ENCODE data around the gene GABBR2.
"Not testable (repeated sequence)": the region's sequence is repeated elsewhere in the genome, so short reads cannot be mapped to it uniquely, and the experiment has no call there.

Gene GABBR2

DNA sequence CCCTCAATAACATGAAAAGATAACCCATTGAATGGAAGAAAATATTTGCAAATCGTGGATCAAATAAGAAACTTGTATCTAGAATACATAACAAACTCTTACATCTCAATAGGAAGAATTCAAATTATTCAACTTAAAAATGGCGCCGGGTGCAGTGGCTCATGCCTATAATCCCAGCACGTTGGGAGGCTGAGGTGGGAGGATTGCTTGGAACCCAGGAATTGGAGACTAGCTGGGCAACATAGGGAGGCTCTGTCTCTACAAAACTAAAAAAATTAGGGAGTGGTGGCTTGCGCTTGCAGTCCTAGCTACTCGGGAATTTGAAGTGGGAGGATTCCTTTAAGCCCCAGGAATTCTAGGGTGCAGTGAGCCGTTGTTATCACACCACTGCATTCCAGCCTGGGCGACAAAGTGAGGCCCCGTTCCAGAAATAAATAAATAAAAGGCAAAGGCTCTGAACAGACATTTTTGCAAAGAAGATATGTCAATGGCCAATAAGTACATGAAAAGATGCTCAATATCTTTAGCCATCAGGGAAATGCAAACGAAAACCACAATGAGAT is 431.7 kb downstream of the GABBR2 start:
- DNase-seq = no peak

DNA sequence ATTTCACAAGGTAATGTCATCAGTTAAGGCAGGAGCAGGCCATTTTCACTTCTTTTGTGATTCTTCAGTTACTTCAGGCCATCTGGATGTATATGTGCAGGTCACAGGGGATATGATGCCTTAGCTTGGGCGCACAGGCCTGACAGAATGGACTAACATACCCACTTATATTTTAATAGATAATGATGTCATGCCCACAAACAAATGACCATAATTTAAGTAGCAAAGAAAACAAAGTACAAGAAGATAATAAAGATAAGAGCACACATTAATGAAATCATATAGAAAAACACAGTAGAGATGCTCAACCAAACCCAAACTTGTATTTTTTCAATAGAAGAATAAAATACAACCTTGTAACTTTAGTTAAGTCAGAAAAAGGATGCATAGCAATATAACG is 433.6 kb downstream of the GABBR2 start:
- no peak for DNase-seq

GRCh38 chr9:98272083-98272482 is 436.7 kb downstream of the GABBR2 start:
- DNase-seq = no peak

- no peak for DNase-seq
Measured at GRCh38 chr9:98271479-98271878, 437.3 kb downstream of the GABBR2 start.

GRCh38 chr9:98270284-98270683 is 438.5 kb downstream of the GABBR2 start:
- not testable (repeated sequence) for DNase-seq

DNA sequence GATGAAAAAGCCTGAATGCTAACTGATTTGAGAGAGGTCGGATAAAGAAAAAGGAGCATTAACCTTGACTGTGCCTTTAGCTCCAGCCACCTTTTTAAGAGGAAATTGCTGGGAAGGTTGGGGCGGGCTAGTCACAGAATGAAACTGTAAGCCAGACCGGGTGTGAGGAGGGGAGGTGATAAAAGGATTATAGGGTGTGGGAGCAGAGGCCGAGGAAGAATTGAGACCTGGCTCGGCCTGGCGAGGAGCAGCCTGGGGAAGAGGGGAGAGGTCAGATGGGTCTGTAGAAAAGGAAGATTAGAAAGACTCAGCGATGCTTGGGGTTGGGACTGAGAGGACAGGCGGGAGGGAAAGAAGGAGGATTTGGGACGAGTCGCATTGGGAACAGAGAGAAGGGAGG is 439.1 kb downstream of the GABBR2 start:
- DNase-seq = not testable (repeated sequence)

GRCh38 chr9:98267556-98267955 is 441.2 kb downstream of the GABBR2 start:
- not testable (repeated sequence) for DNase-seq

DNA sequence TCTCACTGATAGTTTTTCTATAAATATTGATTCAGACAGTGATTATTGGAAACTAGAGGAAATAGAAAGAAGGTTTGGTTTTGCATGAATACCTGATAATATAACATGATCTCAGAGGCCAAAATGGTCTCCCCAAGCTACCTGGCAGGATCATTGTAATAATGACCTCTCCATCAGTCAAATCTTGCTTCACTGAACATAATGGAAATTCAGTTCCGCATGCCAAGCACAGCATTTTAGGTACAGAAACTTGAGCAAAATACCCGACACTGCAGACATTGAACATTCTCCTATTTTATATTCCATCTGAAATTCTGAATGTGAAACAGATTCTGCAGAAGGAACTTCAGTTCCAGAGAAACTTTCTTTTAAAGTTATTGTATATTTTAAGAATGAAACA is 444.2 kb downstream of the GABBR2 start:
- no peak for DNase-seq

DNA sequence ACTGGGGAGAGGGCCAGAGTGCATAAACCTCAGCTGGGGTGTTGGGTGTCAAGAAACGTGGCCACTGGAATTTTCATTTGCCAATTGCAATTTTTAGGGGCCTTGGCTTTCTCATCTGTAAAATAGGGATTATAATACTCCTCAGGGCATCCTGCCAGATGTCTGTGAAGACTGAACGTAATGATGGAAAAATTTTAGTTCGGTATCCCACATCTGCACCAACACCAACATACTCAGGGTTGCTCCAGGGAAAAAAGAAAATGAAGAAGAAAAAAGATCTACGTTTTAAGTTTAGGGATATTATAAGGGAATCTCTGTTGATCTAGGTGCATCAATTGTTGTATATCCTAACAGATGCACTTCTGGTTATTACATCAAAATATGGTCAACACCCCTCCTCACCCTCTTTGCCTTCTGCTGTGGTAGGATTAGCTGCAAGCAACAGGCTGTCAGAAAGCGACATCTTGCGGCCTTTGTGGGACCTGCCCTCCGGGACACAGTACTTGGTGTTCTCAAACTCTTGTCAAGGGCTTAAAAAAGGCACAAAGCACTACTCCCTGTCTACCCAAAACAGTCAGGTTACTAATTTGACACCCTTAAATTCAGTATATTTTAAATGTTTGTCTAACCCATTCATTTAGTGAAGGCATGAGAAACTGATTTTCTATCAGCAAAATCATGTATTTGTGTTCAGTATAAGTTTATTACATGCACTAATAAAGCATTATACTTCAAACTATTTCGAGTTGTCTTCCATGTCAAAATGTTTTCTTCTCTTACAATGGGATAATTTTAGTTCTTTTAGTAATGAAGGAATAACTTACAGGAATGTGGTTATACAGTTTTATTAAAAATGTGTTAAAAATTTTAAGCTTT is 445.0 kb downstream of the GABBR2 start:
- DNase-seq = peak; percentile 81

DNA sequence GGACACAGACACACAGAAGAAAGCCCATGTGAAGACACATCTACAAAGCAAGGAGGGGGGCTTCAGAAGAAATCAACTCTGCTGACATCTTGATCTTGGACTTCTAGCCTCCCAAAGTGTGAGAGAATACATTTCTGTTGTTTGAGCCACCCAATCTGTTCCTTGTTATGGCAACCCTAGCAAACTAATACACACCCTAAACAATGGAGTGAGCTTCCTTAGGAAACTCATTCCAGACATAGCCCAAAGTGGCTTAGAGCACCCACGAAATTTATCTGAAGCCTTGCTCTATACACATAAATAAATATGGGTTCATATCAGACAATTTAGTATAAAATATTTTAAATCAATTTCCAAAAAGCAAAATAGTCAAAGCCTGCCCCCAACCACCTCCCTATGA is 445.7 kb downstream of the GABBR2 start:
- DNase-seq = no peak

GRCh38 chr9:98262056-98262455 is 446.7 kb downstream of the GABBR2 start:
- no peak for DNase-seq

DNA sequence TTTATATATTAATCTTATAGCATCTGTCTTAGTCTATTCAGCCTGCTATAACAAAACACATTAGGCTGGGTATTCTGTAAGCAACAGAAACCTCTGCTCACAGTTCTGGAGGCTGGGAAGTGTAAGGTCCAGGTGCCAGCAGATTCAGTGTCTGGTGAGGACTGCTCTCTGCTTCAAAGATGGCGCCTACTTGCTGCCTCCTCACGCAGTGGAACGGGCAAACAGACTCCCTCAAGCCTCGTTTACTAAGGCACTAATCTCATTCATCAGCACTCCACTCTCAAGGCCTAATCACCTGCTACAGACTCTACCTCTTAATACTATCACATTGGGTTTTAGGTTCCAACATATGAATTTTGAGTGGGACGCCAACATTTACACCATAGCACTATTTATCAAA is 448.1 kb downstream of the GABBR2 start:
- DNase-seq = no peak

DNA sequence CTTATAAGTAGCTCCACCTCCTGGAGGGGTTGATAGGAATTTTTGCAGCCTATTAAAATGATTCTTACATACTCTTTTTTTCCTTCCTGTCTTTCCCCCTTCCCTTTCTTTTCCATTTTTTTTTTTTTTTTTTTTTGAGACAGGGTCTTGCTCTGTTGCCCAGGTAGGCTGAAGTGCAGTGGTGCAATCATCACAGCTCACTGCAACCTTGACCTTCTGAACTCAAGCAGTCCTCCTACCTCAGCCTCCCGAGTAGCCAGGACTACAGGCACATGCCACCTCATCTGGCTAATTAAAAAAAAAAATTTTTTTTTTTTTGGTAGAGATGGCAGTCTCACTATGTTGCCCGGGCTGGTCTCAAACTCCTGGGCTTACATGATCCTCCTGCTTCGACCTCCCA is 448.9 kb downstream of the GABBR2 start:
- DNase-seq = no peak

- peak; percentile 37 for DNase-seq
Measured at GRCh38 chr9:98256756-98257155, 452.0 kb downstream of the GABBR2 start.

- peak; percentile 96 for DNase-seq
Measured at GRCh38 chr9:98255578-98256296, 453.0 kb downstream of the GABBR2 start, which contains the start of gene TBC1D2. Gene TBC1D2, minus strand, starts transcription at chr9:98255649. Its CDS starts 108 bp downstream, at chr9:98255541.

DNA sequence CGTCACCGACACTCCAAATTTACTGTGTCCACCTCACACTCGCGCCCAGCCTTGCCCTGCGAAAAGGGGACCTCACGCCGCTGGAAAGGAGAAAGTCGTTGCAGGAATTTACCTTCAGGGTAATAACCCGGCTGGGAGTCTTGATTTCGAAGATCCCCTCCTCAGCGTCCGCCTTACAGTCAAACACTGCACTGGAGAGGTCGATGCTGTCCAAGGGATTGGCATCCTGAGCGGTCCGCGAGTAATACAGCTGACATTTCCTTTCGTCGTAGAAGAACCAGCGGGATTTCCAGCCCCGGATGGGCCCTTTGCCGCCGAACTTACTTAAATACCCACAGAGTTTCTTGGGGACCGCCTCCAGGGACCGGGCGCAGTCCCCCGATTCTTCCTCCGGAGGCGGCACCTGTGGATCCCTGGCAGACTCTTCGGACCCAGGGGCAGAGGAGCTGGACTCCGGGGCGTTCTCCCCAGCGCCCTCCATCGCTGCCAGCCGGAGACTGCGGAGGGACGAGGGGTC is 453.6 kb downstream of the GABBR2 start:
- DNase-seq = peak; percentile 37

DNA sequence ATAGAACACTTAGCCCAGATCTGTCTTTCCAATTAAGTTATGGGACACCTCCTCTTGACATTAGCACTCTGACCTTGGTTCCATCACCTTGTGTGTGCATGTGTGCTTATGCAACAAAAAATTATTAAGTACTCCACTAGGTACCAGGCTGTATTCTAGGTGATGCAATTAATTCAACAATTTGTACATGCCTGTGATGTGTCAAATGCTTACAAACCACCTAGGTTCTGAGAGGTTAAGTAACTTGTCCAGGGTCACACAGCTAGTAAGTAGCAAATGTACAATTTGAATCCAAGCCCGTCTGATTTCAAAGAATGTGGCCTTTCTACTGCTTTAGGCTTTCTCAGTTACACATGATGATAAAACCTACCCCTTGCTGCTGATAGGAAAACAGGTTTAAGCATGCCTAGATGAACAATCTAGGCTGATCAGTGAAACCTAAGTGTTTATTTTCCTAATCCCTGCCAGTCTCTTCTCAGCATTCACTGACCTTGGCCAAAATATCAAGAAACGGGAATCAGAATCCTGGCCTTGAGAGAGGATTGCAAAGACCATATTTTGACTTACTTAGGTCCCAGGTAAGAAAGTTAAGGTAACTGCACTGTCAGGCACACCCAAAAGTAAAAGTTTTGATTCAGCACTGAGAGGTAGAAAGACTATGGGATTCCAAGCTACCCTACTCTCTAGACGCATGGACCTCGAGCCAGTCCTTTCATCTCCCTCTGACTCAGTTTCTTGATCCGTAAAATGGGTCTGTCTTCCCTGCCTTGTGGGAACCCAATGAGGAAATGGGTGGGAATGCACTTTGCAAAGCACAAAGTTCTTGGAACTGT is 454.3 kb downstream of the GABBR2 start:
- no peak for DNase-seq

- no peak for DNase-seq
Measured at GRCh38 chr9:98253565-98253964, 455.2 kb downstream of the GABBR2 start.

- no peak for DNase-seq
Measured at GRCh38 chr9:98251551-98251950, 457.2 kb downstream of the GABBR2 start.

DNA sequence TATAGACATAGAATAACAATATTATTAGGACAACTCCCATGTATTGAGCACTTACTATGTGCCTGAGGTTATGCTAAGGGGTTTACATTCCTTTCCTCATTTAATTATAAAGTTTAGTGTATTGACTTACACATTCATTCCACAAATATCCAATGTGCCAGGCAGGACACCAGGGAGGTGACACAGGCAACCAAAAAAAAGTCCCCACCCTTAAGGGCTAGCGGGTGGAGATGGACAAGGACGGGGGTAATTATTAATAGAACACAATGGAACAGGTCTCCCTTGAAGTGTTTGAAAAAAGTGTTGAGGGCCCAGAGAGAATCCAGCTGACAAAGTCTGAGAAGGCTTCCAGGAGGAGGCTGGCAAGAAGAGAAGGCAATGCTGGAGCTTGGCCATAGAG is 459.0 kb downstream of the GABBR2 start:
- DNase-seq = no peak

- DNase-seq = no peak
Measured at GRCh38 chr9:98248737-98249474, 459.8 kb downstream of the GABBR2 start.
